ENCODE data around the gene SLMAP. TPM values are rescaled to one million over a fixed set of nuclear protein-coding genes. Genes with fewer than 3 reads are reported as not detected.

SLMAP gene
- total RNA-seq, 4 donors from 2014 or later: 81.1 to 113 (median 97.1) TPM

GRCh38 chr3:57777774-57778173, 21.7 kb downstream of the SLMAP start:
- intact Hi-C loops (cut with DNase I; ENCODE audit: low total_unique reads): no loop called here
- in situ Hi-C loops (cut with MboI; ENCODE audit: low sequenced_read_pairs in 4 of 4): no loop called here
- TF ChIP-seq CTCF (IDR thresholded peaks at IDR 0.05 in 4 of 5, conservative IDR thresholded peaks at IDR 0.05 in 1 of 5) (no peak), POLR2A (IDR thresholded peaks at IDR 0.05) (no peak)

GRCh38 chr3:57778494-57778893, 22.4 kb downstream of the SLMAP start:
- in situ Hi-C loops (cut with MboI; ENCODE audit: low sequenced_read_pairs in 4 of 4): no loop called here
- no peaks in the 10 kb centered on the region for H3K36me3 ChIP-seq
- ATAC-seq: no peak

More at GRCh38 chr3:57777774-57778173, 21.7 kb downstream of the SLMAP start:
- Histone ChIP-seq H3K27me3 (no peaks in the 10 kb centered on the region), H3K36me3 (no peaks in the 10 kb centered on the region), H3K4me3 (no peak overlapping the region), H3K27ac (no peak overlapping the region), H3K9me3 (no peaks in the 10 kb centered on the region), H3K4me1 (peaks cover 25 to 31% of the 10 kb centered on the region in 2 donors)
- DNase-seq: no peak
- no peak for ATAC-seq

GRCh38 chr3:57779666-57780065, 23.6 kb downstream of the SLMAP start:
- intact Hi-C loops (cut with DNase I; ENCODE audit: low total_unique reads): no loop called here
- no peak overlapping the region for H3K4me3 ChIP-seq
- H3K9me3 ChIP-seq: no peaks in the 10 kb centered on the region
- H3K36me3 ChIP-seq: no peaks in the 10 kb centered on the region
- no peaks in the 10 kb centered on the region for H3K27me3 ChIP-seq
- ATAC-seq (no peak), DNase-seq (no peak)
- H3K27ac ChIP-seq: no peak overlapping the region
- in situ Hi-C loops (cut with MboI; ENCODE audit: low sequenced_read_pairs in 4 of 4): no loop called here
- no peak for TF ChIP-seq CTCF (IDR thresholded peaks at IDR 0.05 in 4 of 5, conservative IDR thresholded peaks at IDR 0.05 in 1 of 5)
- TF ChIP-seq POLR2A (IDR thresholded peaks at IDR 0.05): no peak
- peaks cover 31 to 33% of the 10 kb centered on the region in 2 donors for H3K4me1 ChIP-seq

More at GRCh38 chr3:57778494-57778893, 22.4 kb downstream of the SLMAP start:
- H3K27me3 ChIP-seq: no peaks in the 10 kb centered on the region
- H3K4me1 ChIP-seq: peaks cover 28 to 31% of the 10 kb centered on the region in 2 donors
- H3K9me3 ChIP-seq: no peaks in the 10 kb centered on the region
- intact Hi-C loops (cut with DNase I; ENCODE audit: low total_unique reads): no loop called here
- no peak for DNase-seq
- H3K27ac ChIP-seq: no peak overlapping the region
- TF ChIP-seq POLR2A (IDR thresholded peaks at IDR 0.05): no peak
- TF ChIP-seq CTCF (IDR thresholded peaks at IDR 0.05 in 4 of 5, conservative IDR thresholded peaks at IDR 0.05 in 1 of 5): no peak
- no peak overlapping the region for H3K4me3 ChIP-seq

GRCh38 chr3:57783186-57784088, 27.3 kb downstream of the SLMAP start:
- intact Hi-C loops (cut with DNase I; ENCODE audit: low total_unique reads) (no loop called here), in situ Hi-C loops (cut with MboI; ENCODE audit: low sequenced_read_pairs in 4 of 4) (no loop called here)
- Histone ChIP-seq H3K9me3 (no peaks in the 10 kb centered on the region), H3K4me1 (peaks cover 28 to 29% of the 10 kb centered on the region in 2 donors), H3K27ac (no peak overlapping the region), H3K27me3 (no peaks in the 10 kb centered on the region), H3K4me3 (no peak overlapping the region), H3K36me3 (no peaks in the 10 kb centered on the region)
- no peak for TF ChIP-seq POLR2A (IDR thresholded peaks at IDR 0.05)
- no peak for TF ChIP-seq CTCF (IDR thresholded peaks at IDR 0.05 in 4 of 5, conservative IDR thresholded peaks at IDR 0.05 in 1 of 5)
- DNase-seq: no peak
- ATAC-seq: no peak
